ENCODE results near the gene SH3BGR.
"Not testable (repeated sequence)": the region's sequence is repeated elsewhere in the genome, so short reads cannot be mapped to it uniquely, and the experiment has no call there.

DNA sequence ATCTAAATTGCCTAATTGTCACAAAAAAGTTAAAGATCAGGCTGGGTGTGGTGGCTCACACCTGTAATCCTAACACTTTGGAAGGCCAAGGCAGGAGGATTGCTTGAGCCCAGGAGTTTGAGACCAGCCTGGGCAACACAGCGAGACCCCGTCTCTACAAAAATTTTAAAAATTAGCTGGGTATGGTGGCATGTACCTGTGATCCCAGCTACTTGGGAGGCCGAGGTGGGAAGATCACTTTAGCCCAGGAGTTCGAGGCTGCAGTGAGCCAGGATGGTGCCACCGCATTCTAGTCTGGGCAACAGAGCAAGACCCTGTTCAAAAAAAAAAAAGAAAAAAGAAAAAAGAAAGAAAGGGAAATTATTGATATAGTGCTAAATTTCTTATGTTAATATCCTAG is 32.6 kb upstream of the SH3BGR start:
- TF ChIP-seq RAD21 (IDR thresholded peaks at IDR 0.05); RXRA (IDR thresholded peaks at IDR 0.05); GABPA (IDR thresholded peaks at IDR 0.05 in 1 of 2, conservative IDR thresholded peaks at IDR 0.05 in 1 of 2); YY1 (IDR thresholded peaks at IDR 0.05); TAF1 (conservative IDR thresholded peaks at IDR 0.05); HNF4G (IDR thresholded peaks at IDR 0.05); JUND (IDR thresholded peaks at IDR 0.05); NR2F2 (IDR thresholded peaks at IDR 0.05): not testable (repeated sequence)
- TF ChIP-seq, protein P1, sequence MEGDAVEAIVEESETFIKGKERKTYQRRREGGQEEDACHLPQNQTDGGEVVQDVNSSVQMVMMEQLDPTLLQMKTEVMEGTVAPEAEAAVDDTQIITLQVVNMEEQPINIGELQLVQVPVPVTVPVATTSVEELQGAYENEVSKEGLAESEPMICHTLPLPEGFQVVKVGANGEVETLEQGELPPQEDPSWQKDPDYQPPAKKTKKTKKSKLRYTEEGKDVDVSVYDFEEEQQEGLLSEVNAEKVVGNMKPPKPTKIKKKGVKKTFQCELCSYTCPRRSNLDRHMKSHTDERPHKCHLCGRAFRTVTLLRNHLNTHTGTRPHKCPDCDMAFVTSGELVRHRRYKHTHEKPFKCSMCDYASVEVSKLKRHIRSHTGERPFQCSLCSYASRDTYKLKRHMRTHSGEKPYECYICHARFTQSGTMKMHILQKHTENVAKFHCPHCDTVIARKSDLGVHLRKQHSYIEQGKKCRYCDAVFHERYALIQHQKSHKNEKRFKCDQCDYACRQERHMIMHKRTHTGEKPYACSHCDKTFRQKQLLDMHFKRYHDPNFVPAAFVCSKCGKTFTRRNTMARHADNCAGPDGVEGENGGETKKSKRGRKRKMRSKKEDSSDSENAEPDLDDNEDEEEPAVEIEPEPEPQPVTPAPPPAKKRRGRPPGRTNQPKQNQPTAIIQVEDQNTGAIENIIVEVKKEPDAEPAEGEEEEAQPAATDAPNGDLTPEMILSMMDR (IDR thresholded peaks at IDR 0.05; ENCODE audit: low read depth, low read length, missing input control) = not testable (repeated sequence)
- TF ChIP-seq, protein P2, sequence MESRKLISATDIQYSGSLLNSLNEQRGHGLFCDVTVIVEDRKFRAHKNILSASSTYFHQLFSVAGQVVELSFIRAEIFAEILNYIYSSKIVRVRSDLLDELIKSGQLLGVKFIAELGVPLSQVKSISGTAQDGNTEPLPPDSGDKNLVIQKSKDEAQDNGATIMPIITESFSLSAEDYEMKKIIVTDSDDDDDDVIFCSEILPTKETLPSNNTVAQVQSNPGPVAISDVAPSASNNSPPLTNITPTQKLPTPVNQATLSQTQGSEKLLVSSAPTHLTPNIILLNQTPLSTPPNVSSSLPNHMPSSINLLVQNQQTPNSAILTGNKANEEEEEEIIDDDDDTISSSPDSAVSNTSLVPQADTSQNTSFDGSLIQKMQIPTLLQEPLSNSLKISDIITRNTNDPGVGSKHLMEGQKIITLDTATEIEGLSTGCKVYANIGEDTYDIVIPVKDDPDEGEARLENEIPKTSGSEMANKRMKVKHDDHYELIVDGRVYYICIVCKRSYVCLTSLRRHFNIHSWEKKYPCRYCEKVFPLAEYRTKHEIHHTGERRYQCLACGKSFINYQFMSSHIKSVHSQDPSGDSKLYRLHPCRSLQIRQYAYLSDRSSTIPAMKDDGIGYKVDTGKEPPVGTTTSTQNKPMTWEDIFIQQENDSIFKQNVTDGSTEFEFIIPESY (IDR thresholded peaks at IDR 0.05) = not testable (repeated sequence)
- TF ChIP-seq, protein P3, sequence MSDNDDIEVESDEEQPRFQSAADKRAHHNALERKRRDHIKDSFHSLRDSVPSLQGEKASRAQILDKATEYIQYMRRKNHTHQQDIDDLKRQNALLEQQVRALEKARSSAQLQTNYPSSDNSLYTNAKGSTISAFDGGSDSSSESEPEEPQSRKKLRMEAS (IDR thresholded peaks at IDR 0.05) = not testable (repeated sequence)
- TF ChIP-seq, protein P4, sequence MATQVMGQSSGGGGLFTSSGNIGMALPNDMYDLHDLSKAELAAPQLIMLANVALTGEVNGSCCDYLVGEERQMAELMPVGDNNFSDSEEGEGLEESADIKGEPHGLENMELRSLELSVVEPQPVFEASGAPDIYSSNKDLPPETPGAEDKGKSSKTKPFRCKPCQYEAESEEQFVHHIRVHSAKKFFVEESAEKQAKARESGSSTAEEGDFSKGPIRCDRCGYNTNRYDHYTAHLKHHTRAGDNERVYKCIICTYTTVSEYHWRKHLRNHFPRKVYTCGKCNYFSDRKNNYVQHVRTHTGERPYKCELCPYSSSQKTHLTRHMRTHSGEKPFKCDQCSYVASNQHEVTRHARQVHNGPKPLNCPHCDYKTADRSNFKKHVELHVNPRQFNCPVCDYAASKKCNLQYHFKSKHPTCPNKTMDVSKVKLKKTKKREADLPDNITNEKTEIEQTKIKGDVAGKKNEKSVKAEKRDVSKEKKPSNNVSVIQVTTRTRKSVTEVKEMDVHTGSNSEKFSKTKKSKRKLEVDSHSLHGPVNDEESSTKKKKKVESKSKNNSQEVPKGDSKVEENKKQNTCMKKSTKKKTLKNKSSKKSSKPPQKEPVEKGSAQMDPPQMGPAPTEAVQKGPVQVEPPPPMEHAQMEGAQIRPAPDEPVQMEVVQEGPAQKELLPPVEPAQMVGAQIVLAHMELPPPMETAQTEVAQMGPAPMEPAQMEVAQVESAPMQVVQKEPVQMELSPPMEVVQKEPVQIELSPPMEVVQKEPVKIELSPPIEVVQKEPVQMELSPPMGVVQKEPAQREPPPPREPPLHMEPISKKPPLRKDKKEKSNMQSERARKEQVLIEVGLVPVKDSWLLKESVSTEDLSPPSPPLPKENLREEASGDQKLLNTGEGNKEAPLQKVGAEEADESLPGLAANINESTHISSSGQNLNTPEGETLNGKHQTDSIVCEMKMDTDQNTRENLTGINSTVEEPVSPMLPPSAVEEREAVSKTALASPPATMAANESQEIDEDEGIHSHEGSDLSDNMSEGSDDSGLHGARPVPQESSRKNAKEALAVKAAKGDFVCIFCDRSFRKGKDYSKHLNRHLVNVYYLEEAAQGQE (IDR thresholded peaks at IDR 0.05) = not testable (repeated sequence)
- TF ChIP-seq, protein P5, sequence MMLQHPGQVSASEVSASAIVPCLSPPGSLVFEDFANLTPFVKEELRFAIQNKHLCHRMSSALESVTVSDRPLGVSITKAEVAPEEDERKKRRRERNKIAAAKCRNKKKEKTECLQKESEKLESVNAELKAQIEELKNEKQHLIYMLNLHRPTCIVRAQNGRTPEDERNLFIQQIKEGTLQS (IDR thresholded peaks at IDR 0.05) = not testable (repeated sequence)

Data from liver (tissue), 3 donors.